GM08714 (cell line): ENCODE data around the gene ARHGAP26.

Experiments
- H3K4me3 ChIP-seq: fragments of 200-500 bp; sonication (Bioruptor generic); 2 replicates; pipeline ENCODE4 v1.5.1; 2014; ENCODE audit warnings: mild to moderate bottlenecking, low read length, inconsistent platforms
- ZNF274 ChIP-seq: IDR thresholded peaks from 2 replicates; pipeline ENCODE4 v1.6.1; 2012; ENCODE audit warnings: mild to moderate bottlenecking, low read depth, low read length

ARHGAP26 gene

DNA sequence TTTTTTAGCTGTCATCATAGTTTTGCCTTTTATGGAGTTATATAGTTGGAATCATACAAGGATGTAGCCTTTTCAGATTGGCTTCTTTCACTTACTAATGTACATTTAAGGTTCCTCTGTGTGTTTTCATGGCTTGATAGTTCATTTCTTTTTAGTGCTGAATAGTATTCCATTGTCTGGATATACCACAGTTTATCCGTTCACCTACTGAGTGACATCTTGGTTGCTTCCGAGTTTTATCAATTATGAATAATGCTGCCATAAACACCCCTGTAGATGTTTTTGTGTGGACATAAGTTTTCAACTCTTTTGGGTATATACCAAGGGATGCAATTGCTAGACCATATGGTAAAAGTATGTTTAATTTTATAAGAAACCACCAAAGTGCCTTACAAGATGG lies 497.0 kb downstream of the ARHGAP26 start:
- no peak overlapping the region for H3K4me3 ChIP-seq
- no peak for TF ChIP-seq ZNF274

DNA sequence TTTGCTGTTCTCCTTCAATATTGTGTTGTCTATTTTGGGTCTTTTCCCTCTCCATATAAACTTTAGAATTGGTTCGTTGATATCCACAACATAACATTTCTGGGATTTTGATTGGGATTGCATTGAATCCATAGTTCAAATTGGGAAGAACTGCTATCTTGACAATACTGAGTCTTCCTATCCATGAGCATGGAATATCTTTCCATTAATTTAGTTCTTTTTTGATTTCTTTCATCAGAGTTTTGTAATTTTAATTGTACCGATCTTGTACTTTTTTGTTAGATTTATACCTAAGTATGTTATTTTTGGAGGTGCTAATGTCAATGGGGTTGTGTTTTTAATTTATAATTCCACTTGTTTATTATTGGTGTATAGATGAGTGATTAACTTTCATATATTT lies 498.2 kb downstream of the ARHGAP26 start:
- no peak overlapping the region for H3K4me3 ChIP-seq
- no peak for TF ChIP-seq ZNF274

DNA sequence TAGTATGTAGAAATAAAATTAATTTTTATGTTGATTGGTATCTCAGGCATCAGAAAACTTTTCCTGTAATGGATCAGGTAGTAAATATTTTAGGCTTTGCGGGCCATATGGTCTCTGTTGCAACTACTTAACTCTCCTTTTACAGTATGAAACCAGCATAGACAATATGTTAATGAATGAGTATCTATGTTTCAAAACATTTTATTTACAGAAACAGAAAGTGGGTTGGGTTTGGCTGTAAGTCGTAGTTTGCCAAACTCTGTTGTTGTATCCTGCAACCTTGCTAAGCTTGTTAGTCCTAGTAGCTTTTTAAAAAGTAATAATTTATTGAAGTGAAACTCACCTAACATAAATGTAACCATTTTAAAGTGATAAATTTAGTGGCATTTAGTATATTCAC lies 501.3 kb downstream of the ARHGAP26 start:
- TF ChIP-seq ZNF274, result no peak
- H3K4me3 ChIP-seq, result no peak overlapping the region

DNA sequence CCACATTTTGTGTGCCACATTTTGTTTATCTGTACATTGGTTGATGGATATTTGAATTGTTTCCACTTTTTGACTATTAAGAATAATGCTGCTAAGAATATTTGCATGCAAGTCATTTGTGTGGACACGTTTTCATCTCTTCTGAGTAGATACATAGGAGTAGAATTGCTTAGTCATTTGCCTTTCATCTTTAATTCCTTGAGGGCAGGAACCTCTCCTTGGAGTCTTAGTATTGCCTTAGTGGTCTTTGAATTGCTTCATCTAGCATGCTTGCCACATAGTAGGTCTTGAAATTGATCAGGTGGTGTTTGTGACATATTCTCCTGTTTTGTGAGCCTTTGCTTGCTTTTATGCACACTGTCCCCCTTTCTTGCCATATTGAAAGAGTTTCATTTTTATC lies 504.8 kb downstream of the ARHGAP26 start:
- TF ChIP-seq ZNF274, result no peak
- no peak overlapping the region for H3K4me3 ChIP-seq

DNA sequence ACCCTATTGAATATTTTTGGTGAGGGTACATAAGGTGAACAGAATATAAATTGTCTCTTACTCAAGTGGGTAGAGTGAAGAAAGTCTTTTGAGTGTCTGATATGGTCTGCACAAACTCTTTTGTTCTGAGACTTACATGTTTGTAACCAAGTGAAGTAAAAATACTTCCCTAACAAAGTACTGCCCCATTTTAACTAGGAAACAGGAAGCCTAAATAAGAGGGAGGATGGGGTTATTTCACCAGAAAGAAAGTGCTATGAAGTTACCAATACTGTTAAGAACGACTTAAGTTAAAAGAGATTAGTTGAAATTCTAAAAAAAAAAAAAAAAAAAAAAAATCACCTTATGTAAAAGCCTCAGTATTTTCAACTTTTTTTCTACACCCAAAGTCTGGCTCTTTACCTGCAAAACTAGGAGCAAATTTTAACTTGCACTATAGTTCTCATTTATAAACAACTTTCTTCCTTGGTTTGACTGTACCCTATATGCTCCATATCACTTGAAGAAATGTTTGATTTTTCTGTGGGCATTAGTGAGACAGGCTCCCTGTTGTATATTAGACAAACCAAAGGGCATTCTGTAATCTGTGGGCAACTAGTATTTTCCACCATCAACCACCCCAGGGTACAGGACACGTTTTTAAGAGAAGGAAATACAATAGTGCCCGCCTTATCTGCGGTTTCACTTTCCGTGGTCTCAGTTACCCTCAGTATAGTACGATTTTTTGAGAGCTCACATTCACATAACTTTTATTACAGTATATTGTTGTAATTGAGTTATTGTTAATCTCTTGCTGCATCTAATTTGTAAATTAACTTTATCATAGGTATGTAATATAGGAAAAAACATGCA lies 505.6 kb downstream of the ARHGAP26 start:
- TF ChIP-seq ZNF274, result no peak

DNA sequence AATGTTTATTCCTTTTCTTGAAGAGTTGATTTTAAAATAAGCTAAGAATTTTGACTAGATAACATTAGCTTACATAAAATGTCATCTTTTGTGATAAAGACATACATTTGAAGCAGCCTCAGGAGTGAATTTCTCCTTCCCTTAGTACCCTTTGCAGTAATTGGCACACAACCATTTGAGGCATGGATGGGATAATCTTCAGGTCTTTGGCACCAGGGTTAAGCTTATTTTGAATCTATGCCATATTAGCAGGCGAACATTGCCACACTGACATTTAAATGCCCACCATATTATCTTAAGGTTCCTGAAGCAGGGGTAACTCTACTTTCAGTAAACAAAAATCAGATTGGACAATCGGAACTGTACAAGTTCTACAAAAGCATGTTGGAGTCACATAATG lies 507.4 kb downstream of the ARHGAP26 start:
- TF ChIP-seq ZNF274, result no peak
- no peak overlapping the region for H3K4me3 ChIP-seq

More for the DNA sequence above, 505.6 kb downstream of the ARHGAP26 start:
- no peak overlapping the region for H3K4me3 ChIP-seq
